NCI-H1092 treated with DMSO at 0.1 percent for 48 hours (cell line): ENCODE data around the gene RAPGEF2.

ENCODE experiments used
- DNase-seq: peaks from one replicate; lab custom pipeline; 2025; lab: John Stamatoyannopoulos, UW

Gene RAPGEF2

DNA sequence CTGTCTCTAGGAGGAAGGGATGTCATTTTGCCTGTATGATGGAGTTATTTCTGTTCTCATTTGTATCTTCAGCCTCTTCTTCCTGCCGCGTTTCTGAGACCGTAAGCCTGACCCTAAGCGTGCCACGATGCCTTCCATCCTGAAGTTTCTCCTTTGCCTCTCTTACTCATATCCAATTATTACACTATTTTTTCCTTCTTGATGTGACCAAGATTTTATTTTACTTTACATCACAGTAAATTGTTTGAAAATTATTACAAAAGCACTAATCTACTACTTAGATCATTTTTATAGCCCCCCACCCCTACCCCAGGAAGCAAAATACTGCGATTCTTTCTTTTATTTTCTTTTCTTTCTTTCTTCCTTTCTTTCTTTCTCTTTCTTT lies 95.0 kb downstream of the RAPGEF2 start:
- DNase-seq: no peak

DNA sequence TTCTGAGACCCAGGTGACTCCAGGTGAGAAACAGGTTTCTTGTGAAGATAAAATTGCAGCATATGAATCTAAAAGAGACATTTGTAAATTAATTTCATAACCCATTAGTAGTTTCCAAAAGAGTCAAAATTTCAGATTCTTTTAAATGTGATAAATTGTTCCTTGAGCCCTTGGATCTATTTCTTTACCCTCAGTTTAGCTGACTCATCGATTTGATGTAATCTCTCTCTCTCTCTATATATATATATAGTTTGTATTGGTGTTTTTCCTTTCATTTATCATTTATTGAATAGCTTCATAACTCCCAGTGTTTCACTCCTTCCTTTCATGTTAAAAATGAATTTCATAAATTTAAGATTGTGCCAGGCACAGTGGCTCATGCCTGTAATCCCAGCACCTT lies 96.9 kb downstream of the RAPGEF2 start:
- no peak for DNase-seq

DNA sequence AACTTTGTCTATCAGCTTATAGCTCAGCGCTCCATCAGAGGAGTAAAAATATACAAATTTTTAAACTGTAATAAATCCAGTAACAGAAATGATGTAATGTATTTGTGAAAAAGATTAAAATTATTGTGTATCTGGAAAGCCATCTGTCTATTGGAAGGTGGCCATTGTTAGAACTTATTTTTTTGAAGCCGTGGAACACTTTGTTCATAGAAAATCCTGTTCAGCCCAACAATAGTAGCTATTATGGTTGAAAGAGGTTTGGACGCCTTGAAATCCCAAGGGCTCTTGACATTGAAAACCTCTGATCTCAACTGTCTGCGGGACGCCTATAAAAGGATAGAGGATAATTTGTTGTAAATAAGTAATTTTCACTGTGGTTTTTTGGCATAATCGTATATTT lies 98.3 kb downstream of the RAPGEF2 start:
- DNase-seq: no peak

DNA sequence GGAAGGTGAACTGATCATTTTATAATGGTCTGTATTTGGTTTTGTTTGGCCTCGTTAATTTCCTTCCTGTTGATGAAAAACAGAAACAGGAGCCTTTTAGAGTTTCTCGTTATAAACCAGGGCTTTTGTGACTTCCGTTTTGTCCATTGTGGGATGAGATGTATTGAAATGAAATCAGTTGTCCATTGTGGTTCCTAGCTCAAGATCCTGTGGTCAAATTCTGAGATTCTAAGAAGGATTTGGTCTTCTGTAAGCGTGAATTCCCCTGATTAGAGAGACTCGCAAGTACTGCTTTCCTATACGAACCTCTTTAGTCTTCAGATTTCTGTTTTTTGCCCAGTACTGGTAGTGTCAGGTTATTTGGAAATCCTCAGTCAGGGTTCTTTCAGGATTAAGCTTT lies 101.7 kb downstream of the RAPGEF2 start:
- no peak for DNase-seq

DNA sequence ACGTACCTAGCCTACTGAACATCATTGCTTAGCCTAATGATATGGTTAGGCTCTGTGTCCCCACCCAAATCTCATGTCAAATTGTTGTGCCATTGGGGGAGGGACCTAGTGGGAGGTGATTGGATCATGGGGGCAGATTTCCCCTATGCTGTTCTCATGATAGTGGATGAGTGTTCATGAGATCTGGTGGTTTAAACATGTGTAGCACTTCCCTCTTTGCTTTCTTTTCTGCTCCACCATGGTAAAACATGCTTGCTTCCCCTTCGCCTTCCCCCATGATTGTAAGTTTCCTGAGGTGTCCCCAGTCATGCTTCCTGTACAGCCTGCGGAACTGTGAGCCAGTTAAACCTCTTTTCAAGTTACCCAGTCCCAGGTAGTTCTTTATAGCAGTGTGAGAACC lies 102.6 kb downstream of the RAPGEF2 start:
- no peak for DNase-seq

DNA sequence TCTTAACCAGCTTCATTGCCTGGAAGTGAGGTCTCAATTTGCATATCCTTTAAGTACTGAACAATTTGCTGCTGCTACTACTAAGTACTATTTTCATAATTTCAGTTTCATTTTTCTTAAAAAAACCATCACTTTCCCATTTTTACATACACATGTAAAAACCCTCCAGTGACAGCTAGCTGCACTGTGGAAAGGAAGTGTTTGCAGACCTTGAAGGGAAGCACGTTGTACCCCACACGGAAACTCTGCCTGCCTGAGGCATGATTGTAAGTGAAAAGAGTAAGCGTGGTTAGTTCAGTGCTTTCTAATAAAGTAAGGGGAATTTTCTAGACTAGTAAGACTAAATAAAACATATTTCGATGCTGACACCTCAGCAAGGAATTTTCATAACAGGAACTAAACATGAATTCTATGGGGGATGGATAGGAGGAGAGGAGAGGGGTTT lies 103.6 kb downstream of the RAPGEF2 start:
- DNase-seq: no peak

DNA sequence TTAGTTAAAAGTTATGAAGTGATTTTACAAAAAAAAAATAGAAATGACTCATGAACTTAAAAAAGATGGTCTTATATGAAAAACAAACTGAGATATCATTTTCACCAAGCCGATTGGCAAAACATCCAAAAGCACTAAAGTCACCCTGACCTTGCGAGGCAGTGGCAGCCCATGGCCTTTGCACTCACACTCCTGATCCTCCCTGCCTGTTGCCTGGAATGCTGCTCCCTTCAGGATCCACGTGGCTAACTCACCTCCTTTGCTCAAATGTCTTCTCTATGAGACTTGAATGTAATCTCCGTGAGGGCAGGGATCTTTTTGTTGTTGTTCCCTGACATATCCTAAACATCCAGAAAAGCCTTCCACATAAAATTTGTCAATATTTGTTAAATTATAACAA lies 106.4 kb downstream of the RAPGEF2 start:
- DNase-seq: no peak

DNA sequence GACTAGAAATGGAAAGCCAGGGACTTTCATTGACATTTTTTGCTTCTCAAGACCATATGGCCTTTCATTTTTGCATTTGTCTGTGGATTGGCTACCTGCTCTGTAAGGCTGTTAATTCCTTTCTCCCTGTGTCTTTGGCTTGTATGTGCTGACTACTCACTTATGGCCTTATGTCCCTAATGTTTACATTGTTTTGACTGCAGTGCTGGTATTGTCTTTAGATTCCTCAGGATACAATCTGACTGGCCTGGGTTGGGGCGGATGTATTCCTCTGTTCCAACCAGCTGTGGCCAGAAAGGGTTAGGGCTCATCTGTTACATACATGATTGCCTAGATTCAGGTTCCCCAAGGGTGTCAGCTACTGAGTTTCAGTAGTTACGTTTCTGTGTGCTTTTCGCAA lies 108.1 kb downstream of the RAPGEF2 start:
- DNase-seq: no peak

DNA sequence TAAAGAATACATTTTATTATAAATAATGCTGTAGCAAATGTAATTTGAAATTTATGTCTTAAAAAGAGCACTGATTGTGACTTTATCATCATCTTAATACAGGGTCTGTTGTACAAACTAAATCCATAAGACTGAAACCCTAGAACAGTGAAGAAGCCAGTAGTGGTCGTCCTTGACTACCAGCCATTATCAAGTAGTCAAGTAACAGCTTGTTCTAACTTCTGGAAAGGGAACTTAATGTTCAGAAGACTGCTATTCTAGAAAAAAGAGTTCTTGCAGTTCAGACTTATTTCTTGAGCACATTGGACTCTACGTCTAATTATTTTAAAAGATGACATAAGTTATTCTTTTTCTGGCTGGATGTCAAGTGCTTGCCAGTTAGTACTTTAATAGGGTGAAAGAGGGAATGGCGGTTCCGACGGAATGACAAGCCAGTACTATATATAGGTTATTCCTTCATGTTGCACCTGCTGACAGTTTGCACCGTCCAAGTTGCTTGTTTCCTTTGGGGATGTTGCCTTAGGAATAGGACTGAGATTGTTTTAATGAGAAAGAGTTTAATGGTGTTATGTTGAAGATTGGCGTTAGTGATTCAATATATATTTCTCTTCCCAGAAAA lies 109.9 kb downstream of the RAPGEF2 start:
- DNase-seq: no peak

DNA sequence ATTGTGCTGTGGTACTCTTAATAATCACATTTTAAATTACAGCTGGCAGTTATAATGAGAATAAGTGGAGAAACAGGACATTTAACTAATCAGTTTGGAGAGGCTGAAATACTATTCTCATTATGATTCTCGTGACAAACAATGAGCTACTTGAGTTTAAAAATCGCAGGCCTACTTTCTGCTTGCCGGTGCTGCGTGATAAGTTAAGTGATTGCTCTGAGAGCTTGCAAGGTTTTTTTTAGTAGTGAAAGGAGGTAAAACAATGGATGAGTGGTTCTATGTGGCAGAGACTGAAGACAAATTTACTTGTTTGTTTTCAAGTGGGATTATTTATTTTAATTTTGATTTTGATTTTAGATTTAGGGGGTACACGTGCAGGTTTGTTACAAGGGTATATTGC lies 114.0 kb downstream of the RAPGEF2 start:
- no peak for DNase-seq

DNA sequence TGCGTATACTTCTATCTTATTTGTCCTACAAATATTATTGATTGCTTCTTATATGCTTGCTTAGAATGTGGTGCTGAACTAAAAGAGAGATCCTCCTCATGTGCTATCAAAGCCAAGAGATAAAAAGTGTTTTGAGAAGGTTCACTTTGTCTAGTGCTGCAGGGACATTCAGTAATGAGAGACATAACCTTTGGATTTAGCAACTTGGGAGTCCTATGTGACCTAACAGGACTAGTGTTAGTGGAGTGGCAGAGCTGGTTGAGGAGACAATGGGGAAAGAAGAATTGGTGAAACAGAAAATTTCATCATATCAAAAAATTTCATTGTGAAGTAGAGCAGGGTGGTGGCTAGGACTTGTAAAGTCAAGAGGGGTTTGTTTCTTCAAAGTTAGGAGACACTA lies 117.0 kb downstream of the RAPGEF2 start:
- no peak for DNase-seq

DNA sequence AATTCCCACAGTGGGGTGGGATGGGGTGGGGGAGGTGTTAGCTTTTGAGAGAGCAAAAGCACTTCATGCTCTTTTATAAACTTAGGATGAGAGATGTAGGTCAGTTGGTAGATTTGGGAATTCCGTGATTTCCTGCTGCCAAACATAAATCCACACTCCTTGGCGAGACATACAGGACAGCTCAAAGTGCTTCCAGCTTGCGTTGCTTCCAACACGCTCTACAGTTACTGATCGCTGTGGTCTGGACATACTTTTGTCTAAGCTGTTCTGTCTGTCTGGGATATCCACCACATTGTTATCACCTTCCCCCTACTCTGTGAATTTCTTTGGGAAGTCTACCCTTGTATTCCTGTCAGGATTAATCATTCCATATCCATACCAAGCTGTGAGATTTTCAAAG lies 117.5 kb downstream of the RAPGEF2 start:
- no peak for DNase-seq

DNA sequence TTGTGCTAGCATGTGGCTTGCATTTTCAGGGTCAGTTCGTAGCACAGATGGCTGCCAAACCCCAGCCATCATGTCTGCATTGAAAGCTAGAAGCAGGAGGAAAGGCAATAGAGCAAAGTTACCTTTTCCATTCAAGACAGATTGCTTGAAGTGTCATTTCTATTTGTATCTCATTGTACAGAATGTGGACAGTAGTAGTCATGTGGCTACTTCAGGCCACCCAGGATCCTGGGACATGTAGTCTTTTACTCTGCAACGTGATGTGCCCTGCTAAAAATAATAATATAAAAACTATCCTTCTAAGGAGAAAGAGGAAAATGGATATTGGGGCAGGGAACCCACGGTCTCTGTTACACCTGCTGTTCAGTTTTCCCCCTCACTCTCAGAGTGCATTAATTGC lies 118.4 kb downstream of the RAPGEF2 start:
- DNase-seq: no peak

DNA sequence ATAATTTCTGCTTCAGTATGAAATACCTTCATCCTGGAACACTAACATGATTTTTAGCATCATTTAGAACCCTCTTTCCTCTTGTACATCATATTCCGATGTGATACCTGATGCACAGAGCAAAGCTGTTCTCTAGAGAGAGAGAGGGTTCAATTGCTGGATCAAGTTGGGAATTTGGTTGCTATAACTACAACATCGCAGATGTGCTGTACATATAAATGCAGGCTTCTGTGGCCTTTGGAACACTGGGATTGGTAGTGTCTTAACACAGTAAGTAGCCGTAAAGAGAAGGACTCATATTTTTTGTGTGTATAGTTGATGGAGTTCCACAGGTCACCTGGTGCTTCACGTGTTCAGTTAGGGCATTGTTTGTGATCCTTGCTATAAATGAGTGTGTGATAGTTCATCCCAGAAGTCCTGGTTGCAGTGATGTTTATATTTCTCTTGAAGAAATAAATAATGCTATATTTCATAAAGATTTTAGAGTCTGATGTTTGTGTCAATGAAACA lies 119.2 kb downstream of the RAPGEF2 start:
- no peak for DNase-seq

DNA sequence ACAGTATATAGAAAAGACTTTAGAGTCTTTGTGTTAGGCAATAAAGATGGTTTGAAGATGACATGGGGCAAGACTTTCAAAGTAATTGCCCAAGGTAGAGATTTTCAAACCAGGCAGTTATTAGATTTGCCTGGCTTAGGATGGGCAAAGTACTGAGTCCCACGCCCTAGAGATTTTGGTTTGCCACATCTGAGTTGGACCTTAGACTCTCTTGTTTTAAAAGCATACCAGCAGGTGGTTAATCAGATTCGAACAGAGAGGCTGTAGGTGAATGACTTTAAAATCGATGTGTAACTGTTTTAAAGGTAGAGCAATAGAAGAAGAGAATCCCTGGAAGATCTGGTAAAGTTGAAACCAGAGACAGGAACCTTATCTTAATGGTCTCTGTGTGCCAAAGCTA lies 121.5 kb downstream of the RAPGEF2 start:
- no peak for DNase-seq

DNA sequence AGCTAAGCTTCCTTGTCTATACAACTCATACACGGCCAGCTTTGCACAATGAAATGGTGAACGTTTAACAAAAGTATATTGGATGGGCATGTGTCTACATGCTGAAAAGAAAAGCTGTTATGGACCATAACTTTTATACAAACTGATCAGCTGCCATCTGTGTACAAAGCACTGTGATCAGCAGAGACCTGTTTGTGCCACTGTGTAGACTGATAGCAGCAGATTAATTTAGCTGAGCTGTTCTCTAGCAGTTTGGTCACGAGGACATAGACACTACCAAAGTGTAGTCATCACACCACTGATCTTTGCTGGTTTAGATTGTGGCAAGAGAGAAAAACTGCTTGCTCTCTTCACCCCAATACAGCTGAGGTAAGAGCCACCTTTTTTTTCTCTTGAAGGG lies 124.5 kb downstream of the RAPGEF2 start:
- no peak for DNase-seq

DNA sequence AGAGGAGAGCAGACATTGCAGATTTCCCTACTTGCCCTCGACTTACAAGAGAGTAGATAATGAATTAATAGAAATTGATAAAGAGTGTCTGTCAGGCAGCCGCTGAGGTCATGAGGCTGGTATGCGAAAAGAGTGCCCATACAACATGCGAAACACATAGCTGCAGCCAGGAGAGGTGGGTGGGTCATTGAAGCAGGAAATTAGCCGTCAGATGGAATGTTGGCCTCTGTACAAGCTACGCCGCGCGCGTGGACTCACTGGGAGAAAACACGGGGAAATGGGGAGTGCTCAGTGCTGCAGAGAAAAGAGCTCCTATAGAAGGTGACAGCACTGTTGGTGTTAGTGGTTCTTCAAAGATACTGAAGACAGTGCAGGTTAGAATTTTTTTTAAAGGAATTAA lies 125.1 kb downstream of the RAPGEF2 start:
- no peak for DNase-seq

DNA sequence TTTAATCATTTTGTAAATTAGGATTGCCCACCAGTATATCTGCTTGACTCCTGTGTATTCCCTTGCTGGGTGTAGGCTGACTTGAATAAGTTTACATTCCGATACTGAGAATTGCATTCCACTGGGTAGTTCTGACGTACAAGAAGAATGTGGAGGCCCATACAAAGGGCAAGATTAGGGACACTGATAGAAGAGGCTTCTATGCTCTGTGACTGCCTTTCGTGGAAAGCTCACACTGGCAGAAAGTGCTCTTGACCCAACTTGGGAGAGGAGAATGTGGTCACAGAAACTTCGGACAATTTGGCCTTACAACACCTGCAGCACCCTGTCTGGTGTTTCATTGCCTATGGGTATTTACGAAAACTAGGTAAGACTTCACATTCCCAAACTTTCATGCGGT lies 126.3 kb downstream of the RAPGEF2 start:
- no peak for DNase-seq

DNA sequence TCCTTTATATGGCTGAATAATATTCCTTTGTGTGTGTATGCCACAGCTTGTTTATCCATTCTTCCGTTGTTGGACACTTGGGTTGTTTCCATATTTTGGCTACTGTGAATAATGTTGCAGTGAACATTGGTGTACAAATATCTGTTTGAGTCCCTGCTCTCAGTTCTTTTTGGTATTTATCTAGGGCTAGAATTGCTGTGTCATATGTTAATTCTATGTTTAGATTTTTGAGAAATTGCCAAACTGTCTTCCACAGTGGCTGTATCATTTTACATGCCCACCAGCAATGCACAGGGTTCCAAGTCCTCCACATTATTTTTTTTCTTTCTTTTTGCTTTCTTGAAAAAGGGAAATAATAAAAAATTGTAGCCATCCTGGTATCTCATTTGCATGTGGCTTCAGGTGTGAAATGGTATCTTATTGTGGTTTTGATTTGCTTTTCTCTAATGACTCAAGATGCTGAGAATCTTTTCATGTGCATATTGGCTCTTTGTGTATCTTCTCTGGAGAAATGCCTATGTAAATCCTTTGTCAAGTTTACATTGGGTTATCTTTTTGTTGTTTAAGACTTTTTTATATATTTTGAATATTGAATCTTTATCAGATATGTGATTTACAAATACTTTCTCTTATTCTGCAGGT lies 129.7 kb downstream of the RAPGEF2 start:
- DNase-seq: no peak

DNA sequence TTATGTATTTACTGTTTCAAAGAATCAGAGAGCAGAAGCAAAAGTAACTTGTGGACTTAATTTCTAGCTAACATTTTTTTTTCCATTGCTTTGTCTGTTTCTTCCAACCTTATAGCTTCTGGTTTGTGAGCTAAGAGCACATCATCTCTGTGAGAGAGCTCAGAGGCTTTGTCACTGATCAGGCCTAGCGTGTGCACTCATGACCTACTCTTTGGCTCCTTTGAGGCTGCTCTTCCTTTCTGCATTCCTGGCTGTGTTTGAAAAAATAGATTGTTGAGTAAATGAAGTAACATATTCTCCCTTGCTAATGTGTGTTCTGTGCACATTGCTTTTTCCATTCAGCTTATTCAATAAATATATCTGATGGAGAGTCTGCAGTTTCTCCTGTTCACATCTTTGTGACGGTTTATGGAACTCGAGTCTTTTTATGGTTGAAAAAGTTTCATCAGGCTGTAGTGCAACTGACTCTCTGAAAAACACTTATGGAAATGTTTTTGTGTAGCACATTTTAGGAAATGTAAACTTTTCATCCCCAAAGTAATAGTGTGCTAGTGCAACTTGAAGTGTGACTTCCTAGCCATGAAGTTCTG lies 133.0 kb downstream of the RAPGEF2 start:
- DNase-seq: no peak

DNA sequence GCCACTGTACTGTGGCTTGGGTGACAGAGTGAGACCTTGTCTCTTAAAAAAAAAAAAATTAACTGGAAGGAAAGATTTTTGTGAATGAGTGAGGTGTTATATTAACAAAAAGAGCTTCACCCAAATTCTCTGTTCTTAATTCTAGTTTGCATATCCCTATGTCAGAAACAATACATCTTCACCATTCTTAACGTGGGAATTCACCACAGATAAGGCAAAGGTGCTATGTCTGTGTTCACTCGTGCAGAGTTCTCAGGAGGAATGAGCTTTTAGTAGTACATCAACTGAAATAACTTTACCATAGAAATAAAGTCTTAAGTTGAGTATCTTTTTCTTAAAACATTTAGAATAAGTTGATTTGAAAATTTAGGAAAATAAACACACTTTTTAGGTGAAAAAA lies 135.1 kb downstream of the RAPGEF2 start:
- DNase-seq: no peak

DNA sequence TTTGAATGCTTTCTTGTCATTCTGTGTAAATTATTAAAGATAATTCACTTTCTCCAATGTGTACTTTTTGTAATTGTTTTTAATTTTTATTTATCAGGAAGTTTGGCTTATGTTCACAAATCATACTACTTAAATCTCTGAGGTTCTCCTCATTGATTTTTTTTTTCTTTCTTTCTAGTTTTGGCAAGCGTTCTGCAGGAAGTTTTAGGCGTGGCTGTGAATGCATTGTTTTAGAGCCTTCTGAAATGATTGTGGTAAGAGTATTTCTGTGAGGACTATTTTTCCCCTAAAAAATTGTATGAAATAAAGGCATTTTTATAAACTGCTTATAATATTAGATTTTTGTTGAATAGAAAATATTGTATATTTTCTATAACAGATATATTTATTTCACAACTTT lies 135.8 kb downstream of the RAPGEF2 start:
- DNase-seq: no peak

DNA sequence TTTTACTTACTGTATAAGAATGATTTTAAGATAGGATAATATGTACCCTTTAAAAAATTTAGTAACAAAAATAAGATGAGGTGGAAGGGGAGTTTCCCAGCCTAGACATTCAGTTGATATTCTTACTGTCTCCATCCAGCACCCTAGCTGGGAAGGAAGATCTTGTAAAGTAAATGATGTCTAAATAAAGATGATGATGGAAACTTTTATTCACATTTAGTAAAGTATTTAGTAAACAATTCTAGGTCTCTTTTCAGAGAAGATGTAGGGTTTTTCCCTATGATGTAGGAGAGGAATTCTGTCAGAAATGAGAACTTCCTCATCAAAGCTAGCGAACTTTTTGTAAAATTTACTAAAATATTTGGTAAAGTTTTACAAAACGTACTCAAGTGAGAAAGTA lies 136.8 kb downstream of the RAPGEF2 start:
- no peak for DNase-seq

DNA sequence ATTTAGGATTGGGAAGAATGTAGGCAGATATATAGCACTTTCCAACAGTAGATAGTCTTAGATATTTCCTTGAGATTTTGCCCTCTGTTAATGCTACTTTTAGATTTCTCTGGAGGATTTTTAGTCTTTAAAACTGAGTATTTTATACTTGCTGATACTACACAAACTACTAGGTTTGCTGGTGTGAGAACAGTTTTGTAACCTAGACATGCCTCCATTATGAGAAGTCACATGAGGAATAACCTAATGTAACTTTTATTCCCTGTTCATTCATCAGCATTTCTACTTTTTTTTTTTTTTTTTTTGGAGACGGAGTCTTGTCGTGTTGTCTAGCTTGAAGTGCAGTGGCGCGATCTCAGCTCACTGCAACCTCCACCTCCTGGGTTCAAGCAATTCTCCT lies 137.2 kb downstream of the RAPGEF2 start:
- no peak for DNase-seq
